Natural killer cell (primary cell): ENCODE data around the gene NBL1. TPM values are rescaled to one million over a fixed set of nuclear protein-coding genes. Genes with fewer than 3 reads are reported as not detected.

Experiments
- ATAC-seq, 3 donors: fragments of 150-1000 bp in 2 of 3; fragments of 200-7000 bp in 1 of 3; cut with Tn5 transposase; 1 replicate in 1 of 3; 2 replicates in 2 of 3; pipeline ENCODE4 v1.10.0; 2021; ENCODE audit warnings: mild to moderate bottlenecking in 2 of 3, moderate library complexity in 2 of 3
- DNase-seq, 2 donors: peaks; one replicate each; pipeline versions ENCODE4 v3.0.0 to v3.0.0-alpha.2; 2013 to 2021; ENCODE audit warnings: mixed read lengths in 1 of 2
- H3K27ac ChIP-seq: one replicate; pipeline ENCODE4 v1.5.1; 2013; ENCODE audit warnings: mild to moderate bottlenecking, low read length
- H3K27me3 ChIP-seq: one replicate; pipeline ENCODE4 v1.6.1; 2013; ENCODE audit warnings: low read length; ENCODE audit not compliant: control insufficient read depth, insufficient read depth
- H3K36me3 ChIP-seq: one replicate; pipeline ENCODE4 v1.6.1; 2013; ENCODE audit warnings: low read length; ENCODE audit not compliant: control insufficient read depth, insufficient read depth
- H3K4me1 ChIP-seq: one replicate; pipeline ENCODE4 v1.6.1; 2013; ENCODE audit warnings: low read length; ENCODE audit not compliant: control insufficient read depth, insufficient read depth
- H3K4me3 ChIP-seq: one replicate; pipeline ENCODE4 v1.5.1; 2013; ENCODE audit warnings: low read length
- H3K9me3 ChIP-seq: one replicate; pipeline ENCODE4 v1.6.1; 2013; ENCODE audit warnings: low read length; ENCODE audit not compliant: control insufficient read depth, insufficient read depth
- H3K27ac Mint-ChIP-seq, 2 donors: one replicate each; pipeline ENCODE4 v1.8.0; 2022; ENCODE audit warnings: mild to moderate bottlenecking in 2 of 2, mixed read lengths in 2 of 2, moderate library complexity in 1 of 2
- H3K27me3 Mint-ChIP-seq, 2 donors: one replicate each; pipeline ENCODE4 v1.8.0; 2022; ENCODE audit warnings: low read depth in 2 of 2, mixed read lengths in 2 of 2
- H3K36me3 Mint-ChIP-seq: one replicate; pipeline ENCODE4 v1.8.0; 2022; ENCODE audit warnings: mixed read lengths
- H3K4me1 Mint-ChIP-seq, 2 donors: one replicate each; pipeline ENCODE4 v1.8.0; 2022; ENCODE audit warnings: mixed read lengths in 2 of 2
- H3K4me3 Mint-ChIP-seq: one replicate; pipeline ENCODE4 v1.8.0; 2022; ENCODE audit warnings: mild to moderate bottlenecking, moderate library complexity, mixed read lengths
- H3K9me3 Mint-ChIP-seq, 2 donors: one replicate each; pipeline ENCODE4 v1.8.0; 2022; ENCODE audit warnings: mixed read lengths in 2 of 2
- WGBS: methylation state at CpG from one replicate; pipeline ENCODE4 v1.1.7; 2013; ENCODE audit warnings: missing lambda C conversion rate; ENCODE audit not compliant: insufficient coverage; 5-methylcytosine and 5-hydroxymethylcytosine counted together
- intact Hi-C: fragments of 100-400 bp; cut with micrococcal nuclease; formaldehyde crosslinking; loops from one replicate; pipeline ENCODE4 v1.14.2; 2022
- total RNA-seq, 4 donors: library from RNA; stranded (reverse); fragments of 120-200 nt in 1 of 4; gene quantifications; one replicate each; pipeline versions ENCODE4 v1.2.3 to v1.2.4, GENCODE V29; 2013 to 2022
- TF ChIP-seq, protein P1 (sequence below): fragments of 200-600 bp; IDR thresholded peaks from one replicate; pipeline ENCODE4 v1.8.0; 2022; ENCODE audit warnings: antibody characterized with exemption

Gene NBL1, protein sequence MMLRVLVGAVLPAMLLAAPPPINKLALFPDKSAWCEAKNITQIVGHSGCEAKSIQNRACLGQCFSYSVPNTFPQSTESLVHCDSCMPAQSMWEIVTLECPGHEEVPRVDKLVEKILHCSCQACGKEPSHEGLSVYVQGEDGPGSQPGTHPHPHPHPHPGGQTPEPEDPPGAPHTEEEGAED
- 10 to 100 TPM; 10.7 to 18.4 (median 11.4) TPM for total RNA-seq
- total RNA-seq (2013), result 2.6 TPM

DNA sequence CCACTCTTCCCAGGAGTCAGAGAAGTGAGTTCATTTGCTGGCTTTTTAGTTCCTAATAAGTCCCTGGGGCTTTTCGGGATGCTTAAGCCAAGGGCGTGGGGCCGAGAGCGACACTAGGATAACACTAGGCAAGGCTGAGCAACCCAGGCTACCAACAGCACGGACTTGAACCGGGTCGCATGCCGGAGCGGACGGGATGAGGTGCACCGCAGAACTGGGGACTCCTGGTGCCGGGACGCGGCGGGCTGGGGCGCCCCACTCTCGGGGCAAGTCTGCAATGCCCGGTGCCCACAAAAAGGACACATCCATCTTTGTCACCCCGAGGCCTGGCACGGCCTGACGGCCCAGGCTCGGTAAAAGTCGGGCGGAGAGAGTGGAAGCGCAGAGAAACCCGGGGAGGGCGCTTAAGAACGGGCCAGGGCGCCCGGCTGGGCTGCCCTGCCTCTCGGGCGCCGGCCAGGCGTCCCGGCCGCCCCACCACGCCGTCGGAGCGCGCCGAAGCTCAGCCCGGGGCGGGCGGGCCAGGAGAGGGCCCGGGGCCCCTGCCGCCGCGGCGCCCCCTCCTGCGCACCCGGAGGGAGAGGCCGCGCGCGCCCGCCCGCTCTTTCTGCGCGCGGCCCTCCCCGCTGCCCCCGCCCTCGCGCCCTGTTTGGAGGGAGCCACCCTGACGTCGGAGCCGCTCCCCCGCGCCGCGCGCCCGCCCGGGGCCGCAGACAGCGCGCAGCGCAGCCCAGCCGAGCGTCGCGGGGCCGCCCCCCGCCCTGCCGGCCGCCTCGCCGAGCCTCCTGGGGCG lies at the start of gene NBL1:
Gene NBL1 (plus strand): TSS at position 710 of the 793 bp plus-strand sequence. CDS start 10,720 bp downstream, outside the sequence.
- H3K27me3 ChIP-seq, result peaks cover 20% of the 10 kb centered on the region
- H3K36me3 ChIP-seq, result no peaks in the 10 kb centered on the region
- Mint-ChIP-seq H3K4me3 (peak within 1 kb of the TSS; percentile 89), H3K9me3 (no peaks in the 10 kb centered on the region), H3K4me1 (peaks cover 19 to 23% of the 10 kb centered on the region in 2 donors), H3K36me3 (no peaks in the 10 kb centered on the region), H3K27ac (peak within 1 kb of the TSS; percentile 54 to 88), H3K27me3 (peaks cover 11 to 25% of the 10 kb centered on the region in 2 donors)
- DNase-seq (peak; percentile 64 to 87), ATAC-seq (peak; percentile 86 to 91 (median 88))
- intact Hi-C loops, result loop anchor here (2.0 kb wide), 1 partner anchor 157 kb away; no protein-coding TSS in a partner anchor
- 2% methylated on average over 90 of the region's 90 CpGs for WGBS
- H3K27ac ChIP-seq, result no peak within 1 kb of the TSS
- peaks cover 18% of the 10 kb centered on the region for H3K4me1 ChIP-seq
- H3K4me3 ChIP-seq, result peak within 1 kb of the TSS; percentile 34
- TF ChIP-seq, protein P1, sequence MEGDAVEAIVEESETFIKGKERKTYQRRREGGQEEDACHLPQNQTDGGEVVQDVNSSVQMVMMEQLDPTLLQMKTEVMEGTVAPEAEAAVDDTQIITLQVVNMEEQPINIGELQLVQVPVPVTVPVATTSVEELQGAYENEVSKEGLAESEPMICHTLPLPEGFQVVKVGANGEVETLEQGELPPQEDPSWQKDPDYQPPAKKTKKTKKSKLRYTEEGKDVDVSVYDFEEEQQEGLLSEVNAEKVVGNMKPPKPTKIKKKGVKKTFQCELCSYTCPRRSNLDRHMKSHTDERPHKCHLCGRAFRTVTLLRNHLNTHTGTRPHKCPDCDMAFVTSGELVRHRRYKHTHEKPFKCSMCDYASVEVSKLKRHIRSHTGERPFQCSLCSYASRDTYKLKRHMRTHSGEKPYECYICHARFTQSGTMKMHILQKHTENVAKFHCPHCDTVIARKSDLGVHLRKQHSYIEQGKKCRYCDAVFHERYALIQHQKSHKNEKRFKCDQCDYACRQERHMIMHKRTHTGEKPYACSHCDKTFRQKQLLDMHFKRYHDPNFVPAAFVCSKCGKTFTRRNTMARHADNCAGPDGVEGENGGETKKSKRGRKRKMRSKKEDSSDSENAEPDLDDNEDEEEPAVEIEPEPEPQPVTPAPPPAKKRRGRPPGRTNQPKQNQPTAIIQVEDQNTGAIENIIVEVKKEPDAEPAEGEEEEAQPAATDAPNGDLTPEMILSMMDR, result no peak
- no peaks in the 10 kb centered on the region for H3K9me3 ChIP-seq

DNA sequence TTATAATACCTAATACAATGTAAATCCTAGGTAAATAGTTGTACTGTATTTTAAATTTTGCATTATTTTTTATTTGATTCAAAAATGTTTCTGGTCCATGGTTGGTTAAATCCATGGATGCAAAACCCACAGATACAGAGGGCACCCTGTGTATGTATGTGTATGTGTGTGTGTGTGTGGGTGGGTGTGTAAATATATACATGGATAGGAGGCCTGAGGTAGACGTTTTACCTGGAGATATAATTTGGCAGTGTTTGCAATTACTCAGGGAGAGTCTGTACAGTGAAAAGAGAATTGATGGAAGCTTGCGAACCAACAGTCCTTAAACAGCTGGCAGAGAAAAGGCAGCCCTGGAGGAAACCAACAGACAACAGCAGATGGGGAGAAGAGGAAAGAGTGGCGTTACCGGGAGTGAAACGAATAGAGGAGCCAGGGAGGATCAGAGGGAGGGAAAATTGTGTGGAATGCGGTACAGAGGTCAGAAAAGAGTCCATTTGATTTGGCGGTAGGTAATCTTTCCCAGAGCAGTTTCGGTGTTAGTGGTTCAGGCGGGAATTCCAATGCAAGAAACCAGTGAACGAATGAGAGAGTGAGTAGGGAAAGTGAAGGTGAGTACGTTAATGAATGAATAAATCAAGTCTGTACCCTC lies 47.9 kb upstream of the NBL1 start:
- Histone ChIP-seq H3K4me3 (peak overlapping the region; percentile 78), H3K27ac (peak overlapping the region; percentile 99), H3K36me3 (no peaks in the 10 kb centered on the region), H3K4me1 (peaks cover 28% of the 10 kb centered on the region), H3K27me3 (no peaks in the 10 kb centered on the region), H3K9me3 (no peaks in the 10 kb centered on the region)
- no peak for ATAC-seq
- Mint-ChIP-seq H3K4me3 (peak overlapping the region; percentile 100), H3K27ac (peak overlapping the region; percentile 98 to 100), H3K4me1 (peaks cover 39 to 40% of the 10 kb centered on the region in 2 donors), H3K36me3 (no peaks in the 10 kb centered on the region), H3K27me3 (no peaks in the 10 kb centered on the region), H3K9me3 (no peaks in the 10 kb centered on the region)
- intact Hi-C loops, result loop anchor here (2.0 to 5.0 kb wide), 4 partner anchors 51 to 204 kb away; partner anchors contain the start of gene CAPZB
- no peak for DNase-seq
- 14% methylated on average over 11 of the region's 11 CpGs for WGBS
- TF ChIP-seq, protein P1, result no peak

DNA sequence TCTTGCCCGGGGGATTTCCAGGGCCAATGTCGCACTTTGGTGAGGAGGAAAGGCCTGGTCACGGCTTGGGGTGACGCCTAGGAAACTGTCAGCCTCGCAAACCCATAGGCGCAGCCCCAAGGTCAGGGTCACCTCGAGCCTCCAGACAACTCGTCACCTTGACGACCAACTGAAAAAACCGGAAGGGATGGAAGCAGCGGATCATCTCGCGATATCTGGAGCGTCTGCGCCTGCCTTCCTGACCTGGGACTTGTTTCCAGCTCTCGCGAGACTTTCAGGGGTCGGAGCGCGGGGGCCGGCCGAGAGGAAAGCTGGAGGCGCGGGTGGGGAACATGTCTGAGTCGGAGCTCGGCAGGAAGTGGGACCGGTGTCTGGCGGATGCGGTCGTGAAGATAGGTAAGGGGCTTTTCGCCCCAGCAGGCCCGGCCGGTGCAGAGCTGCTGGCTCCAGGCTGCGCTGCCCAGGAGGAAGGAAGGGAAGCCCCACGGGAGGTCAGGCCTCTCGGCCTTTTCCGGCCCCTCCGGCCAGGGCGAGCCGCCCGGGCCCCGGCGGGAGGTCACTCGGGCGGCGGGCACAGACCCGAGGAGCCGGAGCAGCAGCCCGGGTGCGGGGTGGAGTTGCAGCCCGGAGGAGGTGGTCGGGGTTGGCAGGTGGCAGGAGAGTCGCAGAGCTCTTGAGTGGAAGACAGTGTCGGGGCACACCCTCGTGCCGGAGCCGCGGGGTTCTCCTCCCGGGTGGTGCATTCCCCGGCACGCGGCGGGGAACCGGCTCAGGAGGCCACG lies 47.2 kb upstream of the NBL1 start:
- ATAC-seq (peak; percentile 77 to 89 (median 80)), DNase-seq (peak; percentile 94 to 100)
- Histone ChIP-seq H3K27ac (peak overlapping the region; percentile 99), H3K4me1 (peaks cover 29% of the 10 kb centered on the region), H3K4me3 (peak overlapping the region; percentile 78), H3K9me3 (no peaks in the 10 kb centered on the region), H3K36me3 (no peaks in the 10 kb centered on the region), H3K27me3 (no peaks in the 10 kb centered on the region)
- H3K4me3 Mint-ChIP-seq, result peak overlapping the region; percentile 100
- H3K27me3 Mint-ChIP-seq, result no peaks in the 10 kb centered on the region
- H3K9me3 Mint-ChIP-seq, result no peaks in the 10 kb centered on the region
- H3K36me3 Mint-ChIP-seq, result no peaks in the 10 kb centered on the region
- H3K4me1 Mint-ChIP-seq, result peaks cover 39 to 45% of the 10 kb centered on the region in 2 donors
- intact Hi-C loops, result loop anchor here (2.0 to 5.0 kb wide), 4 partner anchors 50 to 205 kb away; partner anchors contain the start of gene CAPZB
- TF ChIP-seq, protein P1, result no peak
- H3K27ac Mint-ChIP-seq, result peak overlapping the region; percentile 98 to 100
- under 1% methylated on average over 65 of the region's 65 CpGs for WGBS
